Body of pancreas (tissue), 4 donors: ENCODE measurements around the gene COBLL1. TPM values are rescaled to one million over a fixed set of nuclear protein-coding genes. Genes with fewer than 3 reads are reported as not detected.
"Not testable (repeated sequence)": the region's sequence is repeated elsewhere in the genome, so short reads cannot be mapped to it uniquely, and the experiment has no call there.

ENCODE experiments used
- ATAC-seq: fragments of 150-250 bp; one replicate; pipeline ENCODE4 v1.9.1; 2016
- DNase-seq, 4 donors: peaks; one replicate each; pipeline ENCODE4 v3.0.0-alpha.2; 2019
- H3K27ac ChIP-seq, 4 donors: fragments of 200-600 bp; sonication (generic); 1 replicate in 3 of 4; 2 replicates in 1 of 4; pipeline versions ENCODE4 v1.5.1 to v1.6.1; 2016 to 2019; ENCODE audit warnings: mild to moderate bottlenecking in 1 of 4, mixed read lengths in 1 of 4, moderate library complexity in 1 of 4
- H3K27me3 ChIP-seq, 2 donors: fragments of 200-600 bp; sonication (generic); one replicate each; pipeline ENCODE4 v1.6.0; 2016; ENCODE audit warnings: mild to moderate bottlenecking in 1 of 2
- H3K36me3 ChIP-seq, 2 donors: fragments of 200-600 bp; sonication (generic); replicated peaks in 1 of 2; 2 replicates each; pipeline ENCODE4 v1.5.1; 2016; ENCODE audit warnings: low read depth in 2 of 2; ENCODE audit not compliant: insufficient read depth in 1 of 2
- H3K4me1 ChIP-seq: fragments of 200-600 bp; sonication (generic); one replicate; pipeline ENCODE4 v1.6.0; 2016
- H3K4me3 ChIP-seq, 2 donors: fragments of 200-600 bp; sonication (generic); 1 replicate in 1 of 2; 2 replicates in 1 of 2; pipeline ENCODE4 v1.5.1; 2016 to 2019
- H3K9me3 ChIP-seq, 3 donors: fragments of 200-600 bp; sonication (generic); 1 replicate in 2 of 3; 2 replicates in 1 of 3; pipeline ENCODE4 v1.5.1; 2016
- CTCF ChIP-seq, 7 experiments: fragments of 450-650 bp in 4 of 7; fragments of 200-600 bp in 3 of 7; sonication (generic) in 3 of 7; IDR thresholded peaks; one replicate each; pipeline ENCODE4 v1.5.1; 2016 to 2019; ENCODE audit warnings: antibody characterized with exemption in 7 of 7
- POLR2A ChIP-seq, 3 donors: fragments of 450-650 bp; IDR thresholded peaks; one replicate each; pipeline ENCODE4 v1.6.1; 2016; ENCODE audit warnings: antibody characterized with exemption in 3 of 3, mild to moderate bottlenecking in 2 of 3
- WGBS, 2 donors: methylation state at CpG; one replicate each; pipeline ENCODE4 v1.1.5; 2017; 5-methylcytosine and 5-hydroxymethylcytosine counted together
- intact Hi-C: fragments of 100-400 bp; cut with DNase I; formaldehyde crosslinking; loops from one replicate; pipeline ENCODE4 v1.15.1; 2023
- total RNA-seq, 2 donors: library from RNA; depleted of rRNA; stranded (reverse); fragments of >200 nt; gene quantifications; one replicate each; pipeline ENCODE4 v1.1.0, GENCODE V29; 2016

COBLL1 gene
- total RNA-seq, 2 donors from 2014 or later = 104 to 140 TPM

GRCh38 chr2:164868563-164869419 lies 27.2 kb upstream of the COBLL1 start:
- H3K27me3 ChIP-seq = no peaks in the 10 kb centered on the region
- no peaks in the 10 kb centered on the region for H3K36me3 ChIP-seq
- H3K27ac ChIP-seq = no peak overlapping the region
- WGBS, 2 donors = 76 to 84% methylated on average over 5 of the region's 5 CpGs
- TF ChIP-seq CTCF (IDR thresholded peaks at IDR 0.05) (no peak), POLR2A (IDR thresholded peaks at IDR 0.05) (no peak)
- no peaks in the 10 kb centered on the region for H3K4me1 ChIP-seq
- no peak overlapping the region for H3K4me3 ChIP-seq
- no peaks in the 10 kb centered on the region for H3K9me3 ChIP-seq
- intact Hi-C loops = no loop called here
- ATAC-seq (no peak), DNase-seq (no peak)

GRCh38 chr2:164867779-164868397 lies 26.3 kb upstream of the COBLL1 start:
- no peaks in the 10 kb centered on the region for H3K4me1 ChIP-seq
- H3K4me3 ChIP-seq = no peak overlapping the region
- no peaks in the 10 kb centered on the region for H3K9me3 ChIP-seq
- 48 to 52% methylated on average over 3 of the region's 3 CpGs for WGBS, 2 donors
- no peak for TF ChIP-seq CTCF (IDR thresholded peaks at IDR 0.05)
- DNase-seq (no peak), ATAC-seq (no peak)
- no peaks in the 10 kb centered on the region for H3K27me3 ChIP-seq
- intact Hi-C loops = no loop called here
- H3K36me3 ChIP-seq = no peaks in the 10 kb centered on the region
- no peak overlapping the region for H3K27ac ChIP-seq

GRCh38 chr2:164866381-164866780 lies 24.8 kb upstream of the COBLL1 start:
- H3K9me3 ChIP-seq, DNase-seq, H3K36me3 ChIP-seq, H3K27ac ChIP-seq, ATAC-seq, H3K27me3 ChIP-seq, intact Hi-C loops, H3K4me1 ChIP-seq, H3K4me3 ChIP-seq: not testable (repeated sequence)
- 78 to 89% methylated on average over 1 of the region's 1 CpG for WGBS, 2 donors

- intact Hi-C loops = no loop called here
- no peaks in the 10 kb centered on the region for H3K9me3 ChIP-seq
- H3K4me1 ChIP-seq = peaks cover 13% of the 10 kb centered on the region
- DNase-seq = no peak
- H3K36me3 ChIP-seq = no peaks in the 10 kb centered on the region
- TF ChIP-seq CTCF (IDR thresholded peaks at IDR 0.05) (no peak), POLR2A (IDR thresholded peaks at IDR 0.05) (no peak)
- no peak for ATAC-seq
- no peaks in the 10 kb centered on the region for H3K27me3 ChIP-seq
- H3K4me3 ChIP-seq = no peak overlapping the region
- H3K27ac ChIP-seq = no peak overlapping the region
Measured at GRCh38 chr2:164860694-164861042, 19.0 kb upstream of the COBLL1 start.

- H3K4me3 ChIP-seq, H3K36me3 ChIP-seq, ATAC-seq, H3K27me3 ChIP-seq, DNase-seq, intact Hi-C loops, H3K9me3 ChIP-seq: not testable (repeated sequence)
- Histone ChIP-seq H3K4me1 (peaks cover 13% of the 10 kb centered on the region), H3K27ac (peak overlapping the region in 1 of 4 donors; percentile 64)
- WGBS, 2 donors = 87 to 92% methylated on average over 4 of the region's 4 CpGs
Measured at GRCh38 chr2:164859906-164860693, 18.5 kb upstream of the COBLL1 start.
